Spleen (tissue), 3 donors: ENCODE measurements around the gene CDADC1.

Experiments used
- POLR2A ChIP-seq, 3 donors: fragments of 450-650 bp; IDR thresholded peaks; one replicate each; pipeline ENCODE4 v1.5.1; 2017; ENCODE audit warnings: antibody characterized with exemption in 3 of 3, mild to moderate bottlenecking in 1 of 3
- POLR2AphosphoS5 ChIP-seq, 3 donors: sonication (generic); formaldehyde crosslinking; IDR thresholded peaks; one replicate each; pipeline ENCODE4 v1.5.1; 2017; ENCODE audit warnings: antibody characterized with exemption in 3 of 3

DNA sequence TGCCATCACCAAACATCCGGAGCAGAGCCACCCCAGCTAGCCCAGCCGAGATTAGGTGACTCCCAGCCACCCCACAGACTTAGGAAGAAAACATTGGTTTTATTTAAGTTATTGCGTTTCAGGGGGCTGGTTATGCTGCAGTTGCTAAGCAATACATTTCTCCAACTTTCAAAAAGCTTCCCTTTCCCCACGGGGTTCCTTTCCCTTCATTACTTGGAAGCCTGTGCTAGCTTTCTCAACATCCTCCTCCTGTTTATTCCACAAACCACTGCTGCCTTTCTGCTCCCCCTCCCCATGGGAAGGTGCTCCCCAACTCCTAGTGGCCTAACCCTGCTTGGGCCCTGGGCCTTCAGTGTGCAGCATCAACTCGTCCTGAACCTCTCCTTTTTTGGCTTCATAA lies 52.6 kb downstream of the CDADC1 start:
- TF ChIP-seq POLR2A (IDR thresholded peaks at IDR 0.05) = no peak
- no peak for TF ChIP-seq POLR2AphosphoS5 (IDR thresholded peaks at IDR 0.05)
